CD4-positive, alpha-beta T cell treated with Interleukin-2 at 100 ng/mL for 4 hours (primary cell): Measurements from ENCODE around the gene NPIPB6.
"Not testable (repeated sequence)": the region's sequence is repeated elsewhere in the genome, so short reads cannot be mapped to it uniquely, and the experiment has no call there.

Experiments
- DNase-seq: peaks from one replicate; pipeline ENCODE4 v3.0.0-alpha.2; 2020; ENCODE audit warnings: low spot score

NPIPB6 gene

DNA sequence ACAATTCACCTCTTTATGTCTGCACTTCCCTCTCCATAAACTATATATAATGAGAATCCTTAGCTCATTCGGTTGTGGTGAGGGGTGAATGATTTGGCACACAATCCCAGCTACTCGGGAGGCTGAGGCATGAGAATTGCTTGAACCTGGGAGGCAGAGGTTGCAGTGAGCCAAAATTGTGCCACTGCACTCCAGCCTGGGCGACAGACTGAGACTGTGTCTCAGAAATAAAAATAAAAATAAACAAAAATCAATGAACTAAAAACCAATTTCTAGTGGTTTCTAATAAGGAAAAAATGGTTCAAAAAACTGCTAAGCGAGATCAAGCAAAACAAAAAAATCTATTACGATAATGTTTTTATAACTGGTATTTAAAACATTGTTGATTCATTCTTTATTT lies at the start of gene NPIPB6:
NPIPB6 (minus strand) TSS at position 101 of the 400 bp plus-strand sequence. CDS start 686 bp downstream, outside the sequence.
- not testable (repeated sequence) for DNase-seq

DNA sequence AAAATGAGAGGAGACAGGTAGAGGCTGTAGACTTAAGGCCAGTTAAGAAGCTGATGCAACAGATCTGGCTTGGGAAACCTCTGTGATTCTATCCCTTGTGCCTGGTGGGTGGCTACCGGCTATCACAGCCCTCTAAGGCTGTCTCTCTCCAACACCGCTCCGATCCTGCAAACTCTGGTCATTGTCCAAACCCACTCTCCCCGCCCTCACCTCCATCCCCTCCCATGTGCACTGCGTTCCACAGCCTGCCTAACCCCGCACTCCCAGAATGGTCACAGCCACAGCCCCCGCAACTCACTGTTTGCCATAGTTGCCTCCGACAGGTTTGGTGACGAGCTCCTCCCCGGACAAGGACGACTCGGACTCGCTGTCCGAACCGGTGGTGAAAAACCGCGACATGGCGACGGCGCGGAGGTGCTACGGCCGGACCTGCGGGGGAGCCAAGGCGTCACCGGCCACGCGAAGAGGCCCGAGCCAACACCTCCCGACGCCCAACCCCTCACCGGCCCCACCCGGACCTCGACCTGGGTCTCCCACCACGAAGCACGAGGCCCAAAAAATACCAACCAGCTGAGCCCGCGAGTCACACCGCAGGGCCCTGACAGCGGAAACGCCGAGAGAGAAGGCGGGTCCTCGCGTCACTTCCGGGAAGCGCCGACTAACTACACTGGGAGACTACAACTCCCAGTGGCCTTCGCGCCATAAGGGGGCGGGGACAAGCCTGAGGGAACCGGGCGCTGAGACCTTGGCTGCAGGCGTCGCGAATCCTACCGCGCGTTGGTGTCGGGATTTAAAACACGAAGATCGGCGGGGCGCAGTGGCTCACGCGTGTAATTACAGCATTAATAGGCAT lies 40.1 kb upstream of the NPIPB6 start, which contains the start of gene EIF3CL:
EIF3CL (minus strand) TSS at position 622 of the 853 bp plus-strand sequence; CDS start at position 399, 223 bp downstream.
- not testable (repeated sequence) for DNase-seq

DNA sequence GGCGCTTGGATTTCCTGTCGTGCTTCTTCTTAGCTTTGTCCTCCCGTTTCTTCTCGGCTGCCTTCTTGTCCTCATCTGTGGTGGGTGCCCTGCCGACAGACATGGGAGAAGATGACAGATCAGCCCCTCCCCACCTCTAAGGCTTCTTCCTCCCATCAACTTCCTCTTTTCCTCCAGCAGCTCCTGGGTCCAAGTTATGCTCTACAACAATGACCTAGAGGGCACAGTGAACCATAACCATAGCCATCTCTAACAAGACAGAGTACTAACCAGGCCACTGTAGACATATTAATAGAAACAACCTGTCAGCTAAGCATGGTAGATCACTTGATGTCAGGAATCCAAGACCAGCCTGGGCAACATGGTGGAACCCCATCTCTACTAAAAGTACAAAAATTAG lies 28.7 kb upstream of the NPIPB6 start:
- not testable (repeated sequence) for DNase-seq

DNA sequence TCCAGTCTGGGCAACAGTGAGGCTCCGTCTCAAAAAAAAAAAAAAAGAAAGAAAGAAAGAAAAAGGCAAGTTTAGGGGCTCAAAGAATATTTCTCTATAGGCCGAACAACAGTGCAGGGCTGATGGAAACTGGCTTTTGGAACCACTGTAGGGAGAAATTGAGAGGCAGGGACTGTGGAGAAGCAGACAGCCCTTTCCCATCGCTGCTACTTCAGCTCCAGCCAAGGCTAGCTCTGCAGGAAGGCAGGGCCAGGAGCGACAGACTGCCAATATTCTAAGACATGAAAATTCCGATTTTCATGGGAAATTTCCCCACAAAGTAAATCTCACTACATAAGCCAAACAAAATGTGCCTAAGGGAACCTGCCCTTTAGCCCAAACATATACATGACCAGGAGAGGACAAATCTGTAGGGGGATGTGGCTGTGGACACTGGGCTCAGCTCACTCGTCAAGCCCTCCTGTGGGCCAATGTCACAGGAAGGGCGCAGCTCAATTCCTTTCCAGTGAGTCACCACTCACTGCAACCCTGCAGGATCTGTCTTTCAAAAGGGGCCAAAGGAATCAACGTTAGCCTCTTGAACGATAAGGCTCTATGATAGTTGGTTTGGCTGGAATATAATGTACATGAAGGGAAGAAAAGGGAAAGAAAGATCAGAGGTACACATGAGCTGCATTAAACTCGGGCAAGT lies 19.0 kb upstream of the NPIPB6 start:
- not testable (repeated sequence) for DNase-seq

DNA sequence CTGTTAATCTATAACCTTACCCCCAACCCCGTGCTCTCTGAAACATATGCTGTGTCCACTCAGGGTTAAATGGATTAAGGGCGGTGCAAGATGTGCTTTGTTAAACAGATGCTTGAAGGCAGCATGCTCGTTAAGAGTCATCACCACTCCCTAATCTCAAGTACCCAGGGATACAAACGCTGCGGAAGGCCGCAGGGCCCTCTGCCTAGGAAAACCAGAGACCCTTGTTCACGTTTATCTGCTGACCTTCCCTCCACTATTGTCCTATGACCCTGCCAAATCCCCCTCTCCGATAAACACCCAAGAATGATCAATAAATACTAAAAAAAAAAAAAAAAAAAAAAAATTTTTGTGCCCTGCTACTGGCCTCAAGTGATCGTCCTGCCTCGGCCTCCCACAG lies 14.5 kb upstream of the NPIPB6 start:
- not testable (repeated sequence) for DNase-seq

DNA sequence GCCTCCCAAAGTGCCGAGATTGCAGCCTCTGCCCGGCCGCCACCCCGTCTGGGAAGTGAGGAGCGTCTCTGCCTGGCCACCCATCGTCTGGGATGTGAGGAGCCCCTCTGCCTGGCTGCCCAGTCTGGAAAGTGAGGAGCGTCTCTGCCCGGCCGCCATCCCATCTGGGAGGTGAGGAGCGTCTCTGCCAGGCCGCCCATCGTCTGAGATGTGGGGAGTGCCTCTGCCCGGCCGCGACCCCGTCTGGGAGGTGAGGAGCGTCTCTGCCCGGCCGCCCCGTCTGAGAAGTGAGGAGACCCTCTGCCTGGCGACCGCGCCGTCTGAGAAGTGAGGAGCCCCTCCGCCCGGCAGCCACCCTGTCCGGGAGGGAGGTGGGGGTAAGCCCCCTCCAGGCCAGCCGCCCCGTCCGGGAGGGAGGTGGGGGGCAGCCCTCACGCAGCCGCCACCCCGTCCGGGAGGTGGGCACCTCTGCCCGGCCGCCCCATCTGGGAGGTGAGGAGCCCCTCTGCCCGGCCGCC lies 13.9 kb upstream of the NPIPB6 start:
- not testable (repeated sequence) for DNase-seq

DNA sequence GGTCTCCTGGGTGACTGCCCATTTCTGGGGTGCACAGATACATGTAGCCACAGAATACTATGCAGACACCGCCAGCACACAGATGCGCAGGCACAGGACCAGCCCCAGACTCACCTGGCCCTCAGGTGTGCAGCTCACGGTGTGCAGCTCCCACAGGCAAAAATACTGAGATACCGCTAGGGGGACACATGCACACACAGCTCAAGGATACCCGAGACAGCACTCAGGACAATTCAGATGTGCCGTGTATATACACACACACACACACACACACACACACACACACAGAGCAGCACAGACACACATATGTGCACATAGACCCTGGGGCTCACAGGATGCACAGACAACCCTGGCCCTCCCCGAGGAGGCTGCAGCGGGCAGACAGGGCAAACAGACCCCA lies 11.8 kb upstream of the NPIPB6 start:
- peak; percentile 2 for DNase-seq

DNA sequence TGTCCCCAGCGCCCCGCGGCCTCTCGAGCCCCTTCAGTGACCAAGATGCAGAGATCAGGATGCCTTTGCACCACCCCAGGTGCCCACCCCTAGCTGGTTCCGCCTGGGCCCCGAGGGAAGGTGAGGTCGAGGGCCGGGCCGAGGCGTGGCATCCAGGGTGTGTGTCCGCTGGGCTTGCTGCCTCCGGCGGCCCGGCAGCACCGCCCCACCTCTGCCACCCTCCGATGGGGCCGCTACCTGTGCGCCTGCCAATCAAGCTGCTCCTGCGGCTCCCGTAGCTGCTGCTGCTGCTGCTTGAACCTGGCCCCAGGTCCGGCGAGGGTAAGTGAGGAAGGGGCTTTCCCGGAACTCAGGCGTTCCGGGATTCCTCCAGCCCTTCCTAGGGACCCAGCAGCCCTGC lies 11.0 kb upstream of the NPIPB6 start:
- DNase-seq: not testable (repeated sequence)

DNA sequence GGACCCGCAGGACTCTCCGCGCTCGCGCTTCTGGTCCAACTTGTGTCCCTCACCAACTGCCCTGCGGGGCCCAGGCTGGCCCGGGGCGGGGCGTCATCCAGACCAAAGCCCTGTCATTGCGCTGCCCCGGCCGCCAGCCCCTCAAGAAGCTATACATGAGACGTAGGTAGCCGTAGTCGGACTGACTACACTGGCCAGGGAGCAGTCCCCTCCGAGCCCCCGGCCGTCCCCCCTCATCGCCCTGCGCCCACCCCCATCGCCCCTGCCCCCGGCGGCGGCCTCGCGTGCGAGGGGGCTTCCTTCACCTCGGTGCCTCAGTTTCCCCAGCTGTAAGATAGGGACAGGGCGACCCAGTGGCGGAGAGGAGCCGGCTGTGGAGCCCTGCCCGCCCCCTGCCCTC lies 4.6 kb upstream of the NPIPB6 start:
- not testable (repeated sequence) for DNase-seq

DNA sequence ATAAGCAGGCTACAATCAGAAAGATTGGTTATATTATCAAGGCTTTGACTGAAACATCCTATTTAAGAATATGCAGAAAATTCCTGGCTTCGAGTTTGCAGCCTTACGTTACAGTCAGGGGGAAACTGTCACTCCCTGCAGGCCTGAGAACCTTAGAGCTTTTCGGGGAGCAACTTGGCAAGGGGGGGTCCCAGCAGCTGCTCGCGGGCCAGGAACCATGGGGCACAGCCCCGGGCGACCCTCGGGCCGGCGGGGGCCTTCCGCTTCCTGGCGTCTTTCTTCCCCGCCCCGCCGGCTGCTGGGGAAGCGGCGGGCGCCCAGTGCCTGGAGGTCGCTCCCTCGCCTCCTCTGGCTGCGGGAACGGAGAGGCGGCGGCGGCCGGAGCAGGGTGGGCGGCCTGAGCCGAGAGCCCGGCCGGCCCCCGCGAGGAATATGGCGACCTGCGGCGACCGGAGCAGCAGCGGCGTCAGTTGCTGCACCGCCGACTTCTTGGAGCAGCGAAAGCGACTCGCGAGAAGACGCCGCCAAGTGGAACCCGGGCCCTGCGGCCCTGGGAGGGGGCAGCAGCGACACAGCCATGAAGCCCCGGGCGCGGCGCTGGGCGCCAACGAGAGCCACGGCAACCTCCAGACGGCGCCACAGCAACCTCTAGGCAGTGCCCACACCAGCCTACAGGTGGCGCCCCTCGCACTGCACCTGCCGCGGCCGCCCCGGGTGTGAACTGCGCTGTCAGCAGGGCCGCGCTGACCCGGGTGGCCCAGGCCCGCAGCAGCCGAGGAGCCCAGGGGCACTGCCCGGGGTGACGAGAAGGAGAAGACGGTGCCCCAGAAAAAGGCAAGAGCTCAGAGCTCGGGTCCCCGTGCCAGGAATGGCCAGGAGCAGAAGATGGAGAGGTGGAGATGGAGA lies 1.2 kb upstream of the NPIPB6 start:
- not testable (repeated sequence) for DNase-seq

DNA sequence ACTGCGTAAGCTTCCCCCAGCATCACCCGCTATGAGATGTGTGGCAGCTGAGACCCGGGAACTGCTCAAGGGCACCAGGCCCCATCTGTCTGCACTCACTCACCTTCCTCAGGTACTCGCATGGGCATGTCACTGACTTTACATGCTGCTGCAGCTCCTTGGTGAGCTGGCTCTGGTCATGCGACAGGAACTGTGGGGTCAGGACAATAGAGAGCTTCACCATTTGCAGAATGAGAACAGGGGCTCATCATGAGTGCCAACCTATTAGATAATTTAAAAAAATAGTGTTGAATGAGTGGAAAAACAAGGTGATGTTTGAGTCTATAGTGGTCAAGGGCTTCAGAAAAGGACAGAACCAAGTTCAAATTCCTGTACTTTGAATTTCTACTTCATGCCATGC lies 708 bp downstream of the NPIPB6 start:
- DNase-seq: not testable (repeated sequence)

DNA sequence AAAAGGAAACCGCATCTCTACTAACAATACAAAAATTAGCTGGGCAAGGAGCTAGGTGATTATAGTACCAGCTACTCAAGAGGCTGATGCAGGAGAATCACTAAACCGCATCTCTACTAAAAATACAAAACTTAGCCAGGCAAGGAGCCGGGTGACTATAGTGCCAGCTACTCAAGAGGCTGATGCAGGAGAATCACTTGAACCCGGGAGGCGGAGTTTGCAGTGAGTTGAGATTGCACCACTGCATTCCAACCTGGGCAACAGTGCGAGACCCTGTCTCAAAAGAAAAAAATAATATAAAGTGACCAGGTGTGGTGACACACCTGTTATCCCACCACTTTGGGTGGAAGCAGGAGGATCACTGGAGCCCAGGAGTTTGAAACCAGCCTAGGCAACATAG lies 25.1 kb downstream of the NPIPB6 start:
- DNase-seq: not testable (repeated sequence)

DNA sequence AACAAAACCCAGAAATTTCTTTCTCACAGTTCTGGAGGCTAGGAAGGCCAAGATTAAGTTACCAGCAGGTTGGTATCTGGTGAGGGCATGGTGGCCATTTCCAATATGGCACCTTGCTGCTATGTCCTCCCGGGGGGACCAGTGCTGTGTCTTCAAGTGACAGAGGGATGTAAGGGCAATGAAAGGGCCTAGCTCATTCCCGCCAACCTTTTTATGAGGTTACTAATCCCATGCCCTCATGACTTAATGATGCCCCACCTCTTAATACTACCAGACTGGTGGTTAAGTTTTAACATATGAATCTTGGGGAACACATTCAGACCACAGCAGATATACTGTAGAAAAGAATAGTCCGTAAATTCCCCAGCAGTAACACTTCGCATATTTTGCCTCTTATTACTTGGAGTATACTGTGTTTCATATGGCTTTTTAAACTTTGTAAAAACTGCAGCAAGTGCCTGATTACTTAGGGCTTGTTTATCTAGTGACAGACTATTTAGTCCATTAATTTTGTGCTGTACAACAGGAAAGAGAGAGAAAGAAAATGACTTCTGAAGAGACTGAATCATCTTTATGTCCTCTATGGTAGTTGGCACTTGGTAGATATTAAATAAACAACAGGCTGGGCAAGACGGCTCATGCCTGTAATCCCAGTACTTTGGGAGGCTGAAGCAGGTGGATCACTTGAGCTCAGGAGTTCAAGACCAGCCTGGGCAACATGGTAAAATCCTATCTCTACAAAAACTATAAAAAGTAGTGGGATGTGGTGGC lies 26.2 kb downstream of the NPIPB6 start:
- DNase-seq: not testable (repeated sequence)

DNA sequence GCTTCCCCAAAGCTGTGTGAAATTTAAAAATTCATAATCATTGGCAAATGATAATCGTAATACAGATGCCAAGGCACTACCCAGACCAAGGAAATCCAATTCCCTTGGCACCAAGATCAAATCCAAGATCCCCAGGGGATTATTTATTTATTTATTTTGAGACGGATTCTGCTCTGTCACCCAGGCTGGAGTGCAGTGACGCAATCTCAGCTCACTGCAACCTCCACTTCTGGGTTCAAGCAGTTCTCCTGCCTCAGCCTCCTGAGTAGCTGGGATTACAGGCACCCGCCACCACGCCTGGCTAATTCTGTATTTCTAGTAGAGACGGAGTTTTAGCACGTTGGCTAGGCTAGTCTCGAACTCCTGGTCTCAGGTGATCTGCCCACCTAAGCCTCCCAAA lies 27.6 kb downstream of the NPIPB6 start:
- not testable (repeated sequence) for DNase-seq

DNA sequence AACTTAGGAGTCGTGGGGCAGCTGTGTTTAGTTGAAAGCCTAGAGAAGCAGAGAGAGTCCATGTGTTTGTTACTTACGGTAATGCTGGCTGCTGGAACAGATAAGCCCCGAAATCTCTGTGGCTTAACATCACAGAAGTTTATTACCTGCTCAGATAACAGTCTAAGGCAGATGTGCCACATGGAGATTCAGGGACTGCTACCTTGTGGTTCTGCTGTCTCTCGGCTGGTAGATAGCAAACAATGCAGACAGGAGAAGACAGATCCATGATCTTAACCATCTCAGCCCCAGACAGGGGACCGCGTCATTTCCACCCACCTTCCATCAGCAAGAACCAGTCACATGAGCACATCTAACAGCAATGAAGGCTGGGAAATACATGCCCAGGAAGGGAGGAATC lies 30.7 kb downstream of the NPIPB6 start:
- not testable (repeated sequence) for DNase-seq

DNA sequence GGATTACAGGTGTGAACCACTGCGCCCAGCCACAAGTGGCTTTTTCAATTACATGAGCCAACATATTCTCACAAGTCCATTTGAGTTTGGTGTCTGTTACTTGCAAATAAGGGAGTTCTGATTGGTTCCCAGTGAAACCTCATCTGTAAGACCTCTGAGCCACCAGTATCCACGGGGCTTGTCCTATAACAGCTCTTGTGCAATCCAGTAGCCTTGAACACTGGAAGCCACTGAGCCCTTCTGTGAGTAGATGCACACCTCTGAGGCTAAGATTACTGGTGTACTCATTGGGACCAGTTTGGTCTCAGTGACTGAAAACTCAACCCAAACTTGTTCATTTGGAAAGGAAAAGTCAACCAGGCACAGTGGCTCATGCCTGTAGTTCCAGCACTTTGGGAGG lies 32.3 kb downstream of the NPIPB6 start:
- not testable (repeated sequence) for DNase-seq

DNA sequence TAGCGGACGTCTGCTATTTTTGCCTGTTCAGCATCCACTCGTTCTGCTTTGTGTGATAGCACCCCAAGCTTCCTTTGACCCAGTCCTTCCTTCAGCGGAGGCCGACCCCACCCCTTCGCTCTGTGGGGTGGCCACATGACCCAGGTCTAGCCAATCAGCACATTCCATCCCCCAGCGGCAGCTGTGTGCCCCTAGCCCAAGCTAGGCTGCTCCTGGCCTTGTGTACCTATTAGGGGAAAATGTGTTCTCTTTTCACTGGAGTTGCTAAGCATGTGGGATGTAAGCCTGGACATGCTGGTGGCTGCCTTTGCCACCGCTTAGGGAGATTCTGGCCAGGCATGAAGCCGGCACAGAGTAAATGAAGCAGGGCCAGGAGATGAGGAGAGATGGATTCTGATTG lies 33.1 kb downstream of the NPIPB6 start:
- DNase-seq: not testable (repeated sequence)

DNA sequence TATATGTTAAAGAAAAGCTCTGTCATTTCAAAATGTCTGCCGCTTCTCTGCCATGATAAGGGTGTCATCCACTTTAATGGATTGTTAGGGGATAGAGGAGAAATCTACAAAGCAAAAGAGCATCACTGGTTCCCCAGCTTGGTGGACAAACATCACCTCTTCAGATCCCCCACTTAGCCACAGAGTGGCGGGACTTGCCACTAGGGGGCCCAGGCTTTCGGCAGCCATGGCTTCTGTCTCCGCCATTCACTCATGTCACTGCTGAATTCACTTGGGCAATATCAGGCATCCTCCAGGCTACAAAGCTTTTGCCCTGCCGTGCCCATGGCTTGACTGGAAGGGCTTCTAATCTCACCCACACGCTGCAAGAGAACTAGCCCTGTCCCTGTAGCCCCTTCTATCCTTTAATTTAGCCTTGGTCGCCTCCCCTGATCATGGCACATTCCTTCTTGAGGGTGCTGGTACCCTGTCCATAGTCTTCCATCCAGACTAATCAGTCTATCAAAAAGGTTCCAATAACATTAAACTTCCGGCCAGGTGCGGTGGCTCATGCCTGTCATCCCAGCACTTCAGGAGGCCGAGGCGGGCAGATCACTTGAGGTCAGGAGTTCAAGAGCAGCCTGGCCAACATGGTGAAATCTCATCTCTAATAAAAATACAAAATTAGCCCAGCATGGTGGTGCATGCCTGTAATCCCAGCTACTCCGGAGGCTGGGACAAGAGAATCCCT lies 36.3 kb downstream of the NPIPB6 start:
- DNase-seq: peak; percentile 65

DNA sequence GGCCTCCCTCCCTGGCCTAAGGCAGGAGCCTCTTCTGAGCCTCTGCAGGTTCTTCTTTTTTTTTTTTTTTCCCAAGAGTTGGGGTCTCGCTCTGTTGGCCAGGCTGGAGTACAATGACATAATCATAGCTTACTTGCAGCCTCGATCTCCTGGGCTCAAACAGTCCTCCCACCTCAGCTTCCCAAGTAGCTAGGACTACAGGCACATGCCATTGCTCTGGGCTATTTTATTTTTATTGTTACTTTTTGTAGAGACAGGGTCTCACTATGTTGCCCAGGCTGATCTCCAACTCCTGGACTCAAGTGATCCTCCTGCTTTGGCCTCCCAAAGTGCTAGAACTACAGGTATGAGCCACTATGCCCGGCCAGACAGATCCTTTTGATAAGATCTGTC lies 38.4 kb downstream of the NPIPB6 start:
- no peak for DNase-seq

DNA sequence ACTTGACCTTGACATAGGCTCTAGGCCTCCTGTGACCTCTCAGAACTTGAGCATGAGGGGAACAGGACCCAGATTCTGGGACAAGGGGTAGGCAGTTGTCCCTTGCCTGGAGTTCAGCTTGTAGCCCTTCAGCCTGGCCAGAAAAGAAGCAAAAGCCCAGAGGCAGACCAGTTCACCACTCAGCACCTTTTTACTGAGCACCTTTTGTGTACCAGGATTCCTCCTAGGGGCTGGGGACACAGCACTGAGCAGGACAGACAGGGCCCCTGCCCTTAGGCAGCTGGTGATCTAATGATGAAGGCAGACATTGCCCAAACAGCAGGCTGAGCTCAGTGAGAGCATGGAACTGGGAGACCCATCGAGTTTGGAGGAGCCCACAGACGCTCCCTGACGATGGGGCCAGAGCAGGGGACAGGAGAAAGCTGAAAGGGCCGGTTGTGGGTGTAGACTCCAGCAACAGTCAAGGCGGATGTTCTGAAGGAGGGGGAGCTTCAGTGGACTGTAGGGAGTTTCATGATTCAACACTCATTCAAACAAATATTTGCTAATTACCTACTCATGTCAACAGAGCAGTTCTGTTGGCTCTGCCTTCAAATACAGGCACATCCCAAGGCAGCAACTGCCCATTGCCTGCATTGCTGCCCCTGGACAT lies 38.9 kb downstream of the NPIPB6 start:
- DNase-seq: no peak
